Measurements from ENCODE around the gene MUS81.

- TF ChIP-seq ZBTB7A (IDR thresholded peaks at IDR 0.05; ENCODE audit: borderline replicate concordance, control insufficient read depth, low read depth, low read length), result no peak
- no peak for TF ChIP-seq MXI1 (IDR thresholded peaks at IDR 0.05; ENCODE audit: low read depth, low read length)
- no peak for TF ChIP-seq CBX1 (IDR thresholded peaks at IDR 0.05; ENCODE audit: low read depth)
- TF ChIP-seq BRF1 (IDR thresholded peaks at IDR 0.05; ENCODE audit: borderline replicate concordance, extremely low read depth, insufficient read length), result no peak
Observed at GRCh38 chr11:65851083-65851579, 9.1 kb upstream of the MUS81 start.
